ENCODE data around the gene KRT39. TPM values are rescaled to one million over a fixed set of nuclear protein-coding genes. Genes with fewer than 3 reads are reported as not detected.

Gene KRT39
- 0.18 TPM for total RNA-seq

GRCh38 chr17:40966848-40967247, at the start of gene KRT39:
TSS of gene KRT39 (minus strand) at chr17:40966948. CDS start at chr17:40966856, 92 bp downstream.

GRCh38 chr17:41008811-41009210, 42.1 kb upstream of the KRT39 start, which contains the start of gene KRTAP3-1:
TSS of gene KRTAP3-1 (minus strand) at chr17:41009128. CDS start at chr17:41009074, 54 bp downstream.

GRCh38 chr17:40999563-40999962, 32.8 kb upstream of the KRT39 start, which contains the start of gene KRTAP3-2:
TSS of gene KRTAP3-2 (minus strand) at chr17:40999906. CDS start at chr17:40999853, 53 bp downstream.

GRCh38 chr17:40993839-40994238, 27.1 kb upstream of the KRT39 start, which contains the start of gene KRTAP3-3:
TSS of gene KRTAP3-3 (minus strand) at chr17:40994164. CDS start at chr17:40994097, 67 bp downstream.

GRCh38 chr17:40984226-40984625, 17.5 kb upstream of the KRT39 start, which contains the start of gene KRT40:
TSS of gene KRT40 (minus strand) at chr17:40984326. CDS start at chr17:40984273, 53 bp downstream.

GRCh38 chr17:40937384-40937819, 29.3 kb downstream of the KRT39 start, which contains the start of gene KRT23:
TSS of gene KRT23 (minus strand) at chr17:40937646. CDS start at chr17:40936603, 1,043 bp downstream.

Small RNAs within 50 kb of the gene (small RNA-seq; reads per million reads assigned to genes)
- not detected for gene KRTAP3-4P (ENCODE audit: low replicate concordance)

Other genes starting within 250 kb of the KRT39 start
- gene KRT25, start 211.6 kb downstream of the KRT39 start, total RNA-seq, result not detected
- not detected for gene KRT26, start 194.7 kb downstream of the KRT39 start, total RNA-seq
- gene KRT27, start 184.4 kb downstream of the KRT39 start, total RNA-seq, result not detected
- not detected for gene KRT28, start 167.0 kb downstream of the KRT39 start, total RNA-seq
- gene KRT10, start 144.3 kb downstream of the KRT39 start, total RNA-seq, result 6.9 TPM
- gene KRT12, start 99.7 kb downstream of the KRT39 start, total RNA-seq, result not detected
- gene KRT20, start 81.7 kb downstream of the KRT39 start, total RNA-seq, result 0.23 TPM
- 1.3 TPM for gene KRT23, start 29.3 kb downstream of the KRT39 start, total RNA-seq
- gene KRT40, start 17.4 kb upstream of the KRT39 start, total RNA-seq, result 0.23 TPM
- gene KRTAP3-3, start 27.2 kb upstream of the KRT39 start, total RNA-seq, result not detected
- not detected for gene KRTAP3-2, start 33.0 kb upstream of the KRT39 start, total RNA-seq
- not detected for gene KRTAP3-1, start 42.2 kb upstream of the KRT39 start, total RNA-seq
- not detected for gene KRTAP1-5, start 60.3 kb upstream of the KRT39 start, total RNA-seq
- gene KRTAP1-4, start 63.2 kb upstream of the KRT39 start, total RNA-seq, result not detected
- gene KRTAP1-3, start 67.9 kb upstream of the KRT39 start, total RNA-seq, result not detected
- gene KRTAP1-1, start 74.5 kb upstream of the KRT39 start, total RNA-seq, result not detected
- not detected for gene KRTAP2-1, start 80.4 kb upstream of the KRT39 start, total RNA-seq
- not detected for gene KRTAP2-2, start 88.3 kb upstream of the KRT39 start, total RNA-seq
- gene KRTAP2-3, start 93.2 kb upstream of the KRT39 start, total RNA-seq, result not detected
- gene KRTAP2-4, start 98.9 kb upstream of the KRT39 start, total RNA-seq, result not detected
- gene KRTAP4-7, start 117.2 kb upstream of the KRT39 start, total RNA-seq, result not detected
- not detected for gene KRTAP4-8, start 131.2 kb upstream of the KRT39 start, total RNA-seq
- not detected for gene KRTAP4-16, start 135.3 kb upstream of the KRT39 start, total RNA-seq
- gene KRTAP4-9, start 138.4 kb upstream of the KRT39 start, total RNA-seq, result not detected
- gene KRTAP4-11, start 151.4 kb upstream of the KRT39 start, total RNA-seq, result not detected
- gene KRTAP4-12, start 157.2 kb upstream of the KRT39 start, total RNA-seq, result not detected
- gene KRTAP4-6, start 173.6 kb upstream of the KRT39 start, total RNA-seq, result not detected
- not detected for gene KRTAP4-5, start 182.9 kb upstream of the KRT39 start, total RNA-seq
- not detected for gene KRTAP4-4, start 193.8 kb upstream of the KRT39 start, total RNA-seq
- gene KRTAP4-3, start 201.3 kb upstream of the KRT39 start, total RNA-seq, result not detected
- not detected for gene KRTAP4-2, start 211.3 kb upstream of the KRT39 start, total RNA-seq
- not detected for gene KRTAP4-1, start 218.0 kb upstream of the KRT39 start, total RNA-seq
- gene KRTAP9-1, start 222.9 kb upstream of the KRT39 start, total RNA-seq, result not detected